Astrocyte (in vitro differentiated cells and primary cell): ENCODE data around the gene GIT1. TPM values are rescaled to one million over a fixed set of nuclear protein-coding genes. Genes with fewer than 3 reads are reported as not detected.

Source experiments
- DNase-seq: peaks from one replicate; pipeline ENCODE4 v3.0.0-alpha.2; 2010; ENCODE audit warnings: low read depth
- FAIRE-seq: peaks from 2 replicates; lab custom pipeline; 2011; peaks lifted over from hg19 to GRCh38; lab: Jason Lieb, UNC
- H2AFZ ChIP-seq: 2 replicates; pipeline ENCODE4 v1.6.0; 2012; ENCODE audit warnings: low read depth, low read length, inconsistent platforms
- H3K27ac ChIP-seq: 2 replicates; pipeline ENCODE4 v1.5.1; 2011; ENCODE audit warnings: low read depth, low read length, inconsistent platforms
- H3K27me3 ChIP-seq: 2 replicates; pipeline ENCODE4 v1.6.0; 2011; ENCODE audit warnings: low read length, inconsistent platforms; ENCODE audit not compliant: insufficient read depth
- H3K36me3 ChIP-seq: 2 replicates; pipeline ENCODE4 v1.5.1; 2011; ENCODE audit warnings: low read length, inconsistent platforms; ENCODE audit not compliant: insufficient read depth
- H3K4me1 ChIP-seq: 2 replicates; pipeline ENCODE4 v1.5.1; 2011; ENCODE audit warnings: low read length, inconsistent platforms; ENCODE audit not compliant: insufficient read depth
- H3K4me2 ChIP-seq: 2 replicates; pipeline ENCODE4 v1.6.0; 2012; ENCODE audit warnings: low read length, inconsistent platforms
- H3K4me3 ChIP-seq: 2 replicates; pipeline ENCODE4 v1.5.1; 2011; ENCODE audit warnings: low read depth, mild to moderate bottlenecking, low read length, inconsistent platforms; ENCODE audit not compliant: insufficient read depth
- H3K79me2 ChIP-seq: 2 replicates; pipeline ENCODE4 v1.6.0; 2012; ENCODE audit warnings: mild to moderate bottlenecking, low read length, inconsistent platforms; ENCODE audit not compliant: insufficient read depth
- H3K9ac ChIP-seq: 2 replicates; pipeline ENCODE4 v1.6.0; 2012; ENCODE audit warnings: mild to moderate bottlenecking, low read length, inconsistent platforms
- H3K9me3 ChIP-seq: 2 replicates; pipeline ENCODE4 v1.5.1; 2012; ENCODE audit warnings: low read depth, mild to moderate bottlenecking, low read length, inconsistent platforms; ENCODE audit not compliant: insufficient read depth
- H4K20me1 ChIP-seq: 2 replicates; pipeline ENCODE4 v1.6.0; 2012; ENCODE audit warnings: low read length, inconsistent platforms; ENCODE audit not compliant: insufficient read depth
- H3K27ac Mint-ChIP-seq: one replicate; pipeline ENCODE4 v1.8.0; 2021; ENCODE audit warnings: mild to moderate bottlenecking, mixed read lengths; ENCODE audit not compliant: unreplicated experiment
- H3K27me3 Mint-ChIP-seq: one replicate; pipeline ENCODE4 v1.8.0; 2021; ENCODE audit warnings: low read depth, mixed read lengths; ENCODE audit not compliant: unreplicated experiment
- H3K36me3 Mint-ChIP-seq: one replicate; pipeline ENCODE4 v1.8.0; 2021; ENCODE audit warnings: low read depth, mixed read lengths; ENCODE audit not compliant: unreplicated experiment
- H3K4me1 Mint-ChIP-seq: one replicate; pipeline ENCODE4 v1.8.0; 2021; ENCODE audit warnings: low read depth, mixed read lengths; ENCODE audit not compliant: unreplicated experiment
- H3K4me3 Mint-ChIP-seq: one replicate; pipeline ENCODE4 v1.8.0; 2021; ENCODE audit warnings: mild to moderate bottlenecking, moderate library complexity, mixed read lengths; ENCODE audit not compliant: unreplicated experiment
- H3K9me3 Mint-ChIP-seq: one replicate; pipeline ENCODE4 v1.8.0; 2021; ENCODE audit warnings: mild to moderate bottlenecking, mixed read lengths; ENCODE audit not compliant: unreplicated experiment
- CTCF ChIP-seq: IDR thresholded peaks from 2 replicates; pipeline ENCODE4 v1.5.1; 2011; ENCODE audit warnings: low read depth, mild to moderate bottlenecking, inconsistent platforms, low read length, moderate library complexity; ENCODE audit not compliant: insufficient read depth
- EZH2 ChIP-seq: IDR thresholded peaks from 2 replicates; pipeline ENCODE4 v1.6.1; 2012; ENCODE audit warnings: mild to moderate bottlenecking, low read length, inconsistent platforms; ENCODE audit not compliant: insufficient read depth
- total RNA-seq: library from RNA; stranded (reverse); gene quantifications from 2 replicates; pipeline ENCODE4 v1.2.1, GENCODE V29; 2021

GIT1 gene
- total RNA-seq, 1 donor from 2014 or later, result 52.2 TPM

- Histone ChIP-seq H4K20me1 (peaks cover 52% of the 10 kb centered on the region), H3K9me3 (no peaks in the 10 kb centered on the region), H3K27ac (peak overlapping the region; percentile 60), H3K27me3 (peaks cover 6% of the 10 kb centered on the region), H3K9ac (peak overlapping the region; percentile 63), H3K36me3 (no peaks in the 10 kb centered on the region), H3K79me2 (peaks cover 23% of the 10 kb centered on the region), H2AFZ (peak overlapping the region; percentile 84), H3K4me3 (peak overlapping the region; percentile 47), H3K4me2 (peak overlapping the region; percentile 91), H3K4me1 (peaks cover 59% of the 10 kb centered on the region)
- no peaks in the 10 kb centered on the region for H3K9me3 Mint-ChIP-seq
- peak overlapping the region; percentile 83 for H3K4me3 Mint-ChIP-seq
- peak overlapping the region; percentile 92 for H3K27ac Mint-ChIP-seq
- no peaks in the 10 kb centered on the region for H3K36me3 Mint-ChIP-seq
- FAIRE-seq, result no peak
- H3K4me1 Mint-ChIP-seq, result peaks cover 10% of the 10 kb centered on the region
- peak; percentile 70 for TF ChIP-seq CTCF
- TF ChIP-seq EZH2, result no peak
- DNase-seq, result no peak
- no peaks in the 10 kb centered on the region for H3K27me3 Mint-ChIP-seq
Measured at GRCh38 chr17:29591737-29592608, 2.5 kb upstream of the GIT1 start.

GRCh38 chr17:29591146-29591736 is 1.8 kb upstream of the GIT1 start:
- no peaks in the 10 kb centered on the region for H3K27me3 Mint-ChIP-seq
- peaks cover 12% of the 10 kb centered on the region for H3K4me1 Mint-ChIP-seq
- H3K27ac ChIP-seq, result peak overlapping the region; percentile 60

GRCh38 chr17:29590411-29591145 is 1.1 kb upstream of the GIT1 start:
- Mint-ChIP-seq H3K4me3 (peak overlapping the region; percentile 85), H3K27ac (peak overlapping the region; percentile 81), H3K36me3 (no peaks in the 10 kb centered on the region), H3K27me3 (no peaks in the 10 kb centered on the region), H3K9me3 (no peaks in the 10 kb centered on the region), H3K4me1 (peaks cover 13% of the 10 kb centered on the region)
- Histone ChIP-seq H3K4me2 (peak overlapping the region; percentile 91), H3K4me1 (peaks cover 63% of the 10 kb centered on the region), H2AFZ (peak overlapping the region; percentile 84), H3K27ac (peak overlapping the region; percentile 60), H3K9me3 (no peaks in the 10 kb centered on the region), H3K36me3 (no peaks in the 10 kb centered on the region), H3K9ac (peak overlapping the region; percentile 72), H3K27me3 (no peaks in the 10 kb centered on the region), H3K4me3 (peak overlapping the region; percentile 57), H3K79me2 (peaks cover 34% of the 10 kb centered on the region), H4K20me1 (peaks cover 52% of the 10 kb centered on the region)
- no peak for FAIRE-seq
- no peak for TF ChIP-seq EZH2
- no peak for TF ChIP-seq CTCF
- peak; percentile 62 for DNase-seq

More at GRCh38 chr17:29591146-29591736, 1.8 kb upstream of the GIT1 start:
- H3K4me2 ChIP-seq, result peak overlapping the region; percentile 91
- H3K4me1 ChIP-seq, result peaks cover 61% of the 10 kb centered on the region
- H3K9ac ChIP-seq, result peak overlapping the region; percentile 63
- H3K4me3 ChIP-seq, result peak overlapping the region; percentile 47
- DNase-seq (peak; percentile 77), FAIRE-seq (no peak)
- no peak for TF ChIP-seq EZH2
- H2AFZ ChIP-seq, result peak overlapping the region; percentile 84
- no peaks in the 10 kb centered on the region for H3K9me3 ChIP-seq
- Mint-ChIP-seq H3K36me3 (no peaks in the 10 kb centered on the region), H3K4me3 (peak overlapping the region; percentile 83), H3K9me3 (no peaks in the 10 kb centered on the region), H3K27ac (peak overlapping the region; percentile 92)
- H3K36me3 ChIP-seq, result no peaks in the 10 kb centered on the region
- peaks cover 4% of the 10 kb centered on the region for H3K27me3 ChIP-seq
- peaks cover 52% of the 10 kb centered on the region for H4K20me1 ChIP-seq
- peaks cover 28% of the 10 kb centered on the region for H3K79me2 ChIP-seq
